ENCODE data around the gene EXOC1.

Gene EXOC1

GRCh38 chr4:55947912-55948725 lies 94.7 kb downstream of the EXOC1 start:
- peak in 1 of 2 donors; percentile 19 for DNase-seq (ENCODE audit: low read depth in 1 of 2, low spot score in 1 of 2)

DNA sequence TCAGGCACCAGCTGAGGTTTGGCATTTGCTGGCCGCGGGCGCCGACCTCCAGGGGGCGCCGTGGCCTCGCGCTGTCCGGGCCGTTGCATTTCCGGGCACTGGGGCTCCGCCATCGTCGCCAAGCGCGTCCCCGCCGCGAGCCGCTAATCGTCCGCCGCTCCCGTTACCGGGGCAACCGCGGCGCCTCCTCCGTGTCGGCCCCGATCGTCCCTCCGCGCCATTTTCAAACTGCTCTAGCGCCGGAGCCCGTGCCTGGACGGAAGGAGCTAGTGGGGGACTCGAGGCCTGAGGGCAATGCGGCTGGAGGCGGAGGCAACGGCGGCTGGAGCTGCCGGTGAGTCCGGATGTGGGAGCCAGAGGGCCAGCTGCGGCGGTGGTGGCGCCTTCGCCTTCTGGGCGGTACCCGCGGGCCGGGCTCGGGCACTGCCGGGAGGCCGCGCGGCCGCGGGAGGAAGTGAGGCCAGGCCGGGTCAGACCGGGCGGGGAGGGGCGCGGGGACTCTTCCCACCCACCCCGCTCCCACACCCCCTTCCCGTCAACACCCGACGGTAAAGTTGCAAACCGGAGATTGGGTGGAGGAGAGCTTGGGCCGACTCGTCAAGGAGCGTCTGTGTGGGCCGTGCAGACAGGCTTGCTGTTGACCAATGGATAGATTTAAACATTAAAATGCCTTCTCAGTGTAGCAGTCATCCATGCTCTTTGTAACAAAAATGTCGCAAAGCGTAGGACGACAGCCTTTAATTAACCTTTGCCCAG lies 95.5 kb downstream of the EXOC1 start, which contains the start of gene CEP135:
TSS of gene CEP135 (plus strand) at position 220 of the 756 bp plus-strand sequence. CDS start 3,186 bp downstream, outside the sequence.
- peak; percentile 83 to 89 for DNase-seq (ENCODE audit: low read depth in 1 of 2, low spot score in 1 of 2)

- DNase-seq (ENCODE audit: low read depth in 1 of 2, low spot score in 1 of 2) = no peak
Measured at GRCh38 chr4:55949482-55949802, 96.0 kb downstream of the EXOC1 start.

GRCh38 chr4:55951191-55951922 lies 97.9 kb downstream of the EXOC1 start:
- DNase-seq (ENCODE audit: low read depth in 1 of 2, low spot score in 1 of 2) = no peak

All from activated T-helper 1 cell treated with anti-CD3 and anti-CD28 coated beads, Interleukin-2, amount 50 U/mL, for 16 hours (primary cell).